ENCODE results near the gene NFIA. TPM values are rescaled to one million over a fixed set of nuclear protein-coding genes. Genes with fewer than 3 reads are reported as not detected.

NFIA gene
- total and polyA plus RNA-seq, 2 of the 13 experiments (the other 11 are each of a cell fraction or from before 2014, with no cell fraction given), result 14.7 to 28.5 TPM

GRCh38 chr1:61122389-61122788 lies 40.0 kb downstream of the NFIA start (continued):
- TF ChIP-seq ZNF543 (CRISPR knock-in tag; IDR thresholded peaks at IDR 0.05) (no peak), ZFP82 (CRISPR knock-in tag; IDR thresholded peaks at IDR 0.05; ENCODE audit: borderline replicate concordance) (no peak), TBP (CRISPR knock-in tag; IDR thresholded peaks at IDR 0.05) (no peak), MED1 (CRISPR knock-in tag; IDR thresholded peaks at IDR 0.05) (peak; percentile 49), TEAD3 (CRISPR knock-in tag; optimal IDR thresholded peaks at IDR 0.05; ENCODE audit: borderline replicate concordance) (peak; percentile 53), ATF2 (CRISPR knock-in tag; IDR thresholded peaks at IDR 0.05) (peak; percentile 66; the same call in 1 of the 2 replicates), KMT2B (CRISPR knock-in tag; IDR thresholded peaks at IDR 0.05) (no peak), MAFF (IDR thresholded peaks at IDR 0.05; ENCODE audit: low read depth, low read length) (no peak), TCF7 (IDR thresholded peaks at IDR 0.05; ENCODE audit: low read depth) (0 out of 2 replicates have a peak, but pooled peaks have one; percentile 16), ELF1 (CRISPR knock-in tag; IDR thresholded peaks at IDR 0.05) (no peak), EP300 (IDR thresholded peaks at IDR 0.05; ENCODE audit: low read depth in 2 of 2, low read length in 2 of 2) (peak in 1 of 2 experiments; percentile 85; a peak in 1 of 4 replicates), EP300 (CRISPR knock-in tag; IDR thresholded peaks at IDR 0.05; ENCODE audit: borderline replicate concordance) (no peak), SAP130 (CRISPR knock-in tag; IDR thresholded peaks at IDR 0.05; ENCODE audit: low read depth) (peak; percentile 24; the same call in 1 of the 2 replicates), NCOA2 (CRISPR knock-in tag; IDR thresholded peaks at IDR 0.05) (peak; percentile 56; the same call in 1 of the 2 replicates), ATF7 (IDR thresholded peaks at IDR 0.05) (no peak), ATF7 (CRISPR knock-in tag; IDR thresholded peaks at IDR 0.05) (no peak), ZNF572 (CRISPR knock-in tag; IDR thresholded peaks at IDR 0.05) (no peak), RELA (CRISPR knock-in tag; IDR thresholded peaks at IDR 0.05) (no peak), PAXIP1 (CRISPR knock-in tag; conservative IDR thresholded peaks at IDR 0.05) (peak; percentile 65), ZFP62 (CRISPR knock-in tag; IDR thresholded peaks at IDR 0.05) (no peak)
- TF ChIP-seq, protein P1, sequence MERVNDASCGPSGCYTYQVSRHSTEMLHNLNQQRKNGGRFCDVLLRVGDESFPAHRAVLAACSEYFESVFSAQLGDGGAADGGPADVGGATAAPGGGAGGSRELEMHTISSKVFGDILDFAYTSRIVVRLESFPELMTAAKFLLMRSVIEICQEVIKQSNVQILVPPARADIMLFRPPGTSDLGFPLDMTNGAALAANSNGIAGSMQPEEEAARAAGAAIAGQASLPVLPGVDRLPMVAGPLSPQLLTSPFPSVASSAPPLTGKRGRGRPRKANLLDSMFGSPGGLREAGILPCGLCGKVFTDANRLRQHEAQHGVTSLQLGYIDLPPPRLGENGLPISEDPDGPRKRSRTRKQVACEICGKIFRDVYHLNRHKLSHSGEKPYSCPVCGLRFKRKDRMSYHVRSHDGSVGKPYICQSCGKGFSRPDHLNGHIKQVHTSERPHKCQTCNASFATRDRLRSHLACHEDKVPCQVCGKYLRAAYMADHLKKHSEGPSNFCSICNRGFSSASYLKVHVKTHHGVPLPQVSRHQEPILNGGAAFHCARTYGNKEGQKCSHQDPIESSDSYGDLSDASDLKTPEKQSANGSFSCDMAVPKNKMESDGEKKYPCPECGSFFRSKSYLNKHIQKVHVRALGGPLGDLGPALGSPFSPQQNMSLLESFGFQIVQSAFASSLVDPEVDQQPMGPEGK (CRISPR knock-in tag; IDR thresholded peaks at IDR 0.05), result peak; percentile 54; the same call in 1 of the 2 replicates
- TF ChIP-seq, protein P2, sequence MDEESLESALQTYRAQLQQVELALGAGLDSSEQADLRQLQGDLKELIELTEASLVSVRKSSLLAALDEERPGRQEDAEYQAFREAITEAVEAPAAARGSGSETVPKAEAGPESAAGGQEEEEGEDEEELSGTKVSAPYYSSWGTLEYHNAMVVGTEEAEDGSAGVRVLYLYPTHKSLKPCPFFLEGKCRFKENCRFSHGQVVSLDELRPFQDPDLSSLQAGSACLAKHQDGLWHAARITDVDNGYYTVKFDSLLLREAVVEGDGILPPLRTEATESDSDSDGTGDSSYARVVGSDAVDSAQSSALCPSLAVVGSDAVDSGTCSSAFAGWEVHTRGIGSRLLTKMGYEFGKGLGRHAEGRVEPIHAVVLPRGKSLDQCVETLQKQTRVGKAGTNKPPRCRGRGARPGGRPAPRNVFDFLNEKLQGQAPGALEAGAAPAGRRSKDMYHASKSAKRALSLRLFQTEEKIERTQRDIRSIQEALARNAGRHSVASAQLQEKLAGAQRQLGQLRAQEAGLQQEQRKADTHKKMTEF (CRISPR knock-in tag; IDR thresholded peaks at IDR 0.05), result no peak
- TF ChIP-seq, protein P3, sequence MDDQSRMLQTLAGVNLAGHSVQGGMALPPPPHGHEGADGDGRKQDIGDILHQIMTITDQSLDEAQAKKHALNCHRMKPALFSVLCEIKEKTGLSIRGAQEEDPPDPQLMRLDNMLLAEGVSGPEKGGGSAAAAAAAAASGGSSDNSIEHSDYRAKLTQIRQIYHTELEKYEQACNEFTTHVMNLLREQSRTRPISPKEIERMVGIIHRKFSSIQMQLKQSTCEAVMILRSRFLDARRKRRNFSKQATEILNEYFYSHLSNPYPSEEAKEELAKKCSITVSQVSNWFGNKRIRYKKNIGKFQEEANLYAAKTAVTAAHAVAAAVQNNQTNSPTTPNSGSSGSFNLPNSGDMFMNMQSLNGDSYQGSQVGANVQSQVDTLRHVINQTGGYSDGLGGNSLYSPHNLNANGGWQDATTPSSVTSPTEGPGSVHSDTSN (CRISPR knock-in tag; IDR thresholded peaks at IDR 0.05; ENCODE audit: borderline replicate concordance), result no peak
